GM12891 (cell line): ENCODE measurements around the gene MPP3.

Experiments used
- PAX5 ChIP-seq: IDR thresholded peaks from 2 replicates; pipeline ENCODE4 v1.6.1; 2011; ENCODE audit warnings: low read length, moderate library complexity, mild to moderate bottlenecking; ENCODE audit not compliant: insufficient read depth, severe bottlenecking
- POLR2A ChIP-seq: IDR thresholded peaks from 2 replicates; pipeline ENCODE4 v1.6.1; 2011; ENCODE audit warnings: low read depth, low read length, control low read depth
- POLR2AphosphoS5 ChIP-seq: IDR thresholded peaks from 2 replicates; pipeline ENCODE4 v1.6.1; 2011; ENCODE audit warnings: low read depth, low read length, control low read depth
- POU2F2 ChIP-seq: IDR thresholded peaks from 2 replicates; pipeline ENCODE4 v1.6.1; 2011; ENCODE audit warnings: low read depth, mild to moderate bottlenecking, control low read depth, low read length, moderate library complexity
- SPI1 ChIP-seq: IDR thresholded peaks from 2 replicates; pipeline ENCODE4 v1.6.1; 2011; ENCODE audit warnings: low read depth, low read length, control low read depth
- TAF1 ChIP-seq: IDR thresholded peaks from 2 replicates; pipeline ENCODE4 v1.6.1; 2011; ENCODE audit warnings: low read depth, low read length, control low read depth

- TF ChIP-seq POLR2A (no peak), POU2F2 (no peak), POLR2AphosphoS5 (no peak), TAF1 (no peak), SPI1 (no peak), PAX5 (no peak)
Observed at GRCh38 chr17:43753493-43754129, 79.3 kb downstream of the MPP3 start.
